A673 (cell line): Measurements from ENCODE around the gene KIF1A.

Experiments
- EZH2 ChIP-seq: fragments of 200-600 bp; sonication (generic); IDR thresholded peaks from 2 replicates; pipeline ENCODE4 v1.6.1; 2017; ENCODE audit warnings: borderline replicate concordance, low read depth, mild to moderate bottlenecking, mixed read lengths, antibody characterized with exemption, low read length; ENCODE audit not compliant: poor library complexity, severe bottlenecking
- TF ChIP-seq, protein P1 (sequence below): fragments of 300-800, 200-600 bp; sonication (generic); conservative IDR thresholded peaks from 2 replicates; pipeline ENCODE4 v1.5.1; 2017; ENCODE audit warnings: low read depth, mild to moderate bottlenecking, antibody characterized with exemption, low read length, moderate library complexity, mixed read lengths

GRCh38 chr2:240868286-240869108, 48.5 kb upstream of the KIF1A start, which contains the start of gene AGXT:
- TF ChIP-seq, protein P1, sequence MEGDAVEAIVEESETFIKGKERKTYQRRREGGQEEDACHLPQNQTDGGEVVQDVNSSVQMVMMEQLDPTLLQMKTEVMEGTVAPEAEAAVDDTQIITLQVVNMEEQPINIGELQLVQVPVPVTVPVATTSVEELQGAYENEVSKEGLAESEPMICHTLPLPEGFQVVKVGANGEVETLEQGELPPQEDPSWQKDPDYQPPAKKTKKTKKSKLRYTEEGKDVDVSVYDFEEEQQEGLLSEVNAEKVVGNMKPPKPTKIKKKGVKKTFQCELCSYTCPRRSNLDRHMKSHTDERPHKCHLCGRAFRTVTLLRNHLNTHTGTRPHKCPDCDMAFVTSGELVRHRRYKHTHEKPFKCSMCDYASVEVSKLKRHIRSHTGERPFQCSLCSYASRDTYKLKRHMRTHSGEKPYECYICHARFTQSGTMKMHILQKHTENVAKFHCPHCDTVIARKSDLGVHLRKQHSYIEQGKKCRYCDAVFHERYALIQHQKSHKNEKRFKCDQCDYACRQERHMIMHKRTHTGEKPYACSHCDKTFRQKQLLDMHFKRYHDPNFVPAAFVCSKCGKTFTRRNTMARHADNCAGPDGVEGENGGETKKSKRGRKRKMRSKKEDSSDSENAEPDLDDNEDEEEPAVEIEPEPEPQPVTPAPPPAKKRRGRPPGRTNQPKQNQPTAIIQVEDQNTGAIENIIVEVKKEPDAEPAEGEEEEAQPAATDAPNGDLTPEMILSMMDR, result no peak
- TF ChIP-seq EZH2, result no peak
